Suppressor macrophage (primary cell): ENCODE results near the gene GRIA4.

Experiments used
- DNase-seq, 4 experiments: peaks; one replicate each; pipeline ENCODE4 v3.0.0-alpha.2; 2020 to 2022

GRIA4 gene

DNA sequence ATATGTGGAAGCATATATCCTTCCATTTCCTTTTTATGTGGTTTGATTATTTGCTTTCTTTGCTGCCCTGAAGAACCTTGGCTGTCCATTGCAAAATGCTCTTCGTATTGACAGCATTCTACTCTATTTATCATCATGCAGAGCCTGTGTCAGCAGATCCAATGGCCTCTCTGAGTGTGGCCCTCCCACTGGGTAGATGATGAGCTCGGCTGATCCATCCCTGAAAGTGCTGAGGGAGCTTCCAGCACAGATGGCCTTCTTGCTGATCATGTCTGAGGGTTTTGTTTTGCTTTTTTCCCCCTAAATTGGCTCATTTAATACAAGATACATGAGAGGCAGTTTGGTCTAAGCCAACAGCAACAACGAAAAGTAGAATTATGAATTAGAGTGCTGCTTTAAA, 181.0 kb downstream of the GRIA4 start:
- no peak for DNase-seq

DNA sequence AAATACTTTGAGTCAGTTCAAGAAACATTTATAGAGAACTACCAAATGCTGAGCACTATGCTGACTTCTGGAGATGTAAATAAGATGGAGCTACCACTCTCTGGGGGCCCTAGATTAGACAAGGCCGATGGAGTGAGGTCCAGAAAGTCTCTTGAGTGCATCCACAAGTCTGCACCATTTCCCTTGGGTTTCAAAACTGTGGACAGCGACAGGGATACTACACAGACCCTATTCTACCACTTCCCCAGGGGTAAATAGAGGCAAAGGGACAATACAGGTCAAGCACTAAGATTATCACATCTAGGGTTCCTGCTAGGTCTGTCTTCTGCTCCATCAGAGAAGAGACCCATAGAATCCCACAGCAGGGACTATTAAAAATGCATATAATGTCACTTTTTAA, 183.2 kb downstream of the GRIA4 start:
- no peak for DNase-seq

DNA sequence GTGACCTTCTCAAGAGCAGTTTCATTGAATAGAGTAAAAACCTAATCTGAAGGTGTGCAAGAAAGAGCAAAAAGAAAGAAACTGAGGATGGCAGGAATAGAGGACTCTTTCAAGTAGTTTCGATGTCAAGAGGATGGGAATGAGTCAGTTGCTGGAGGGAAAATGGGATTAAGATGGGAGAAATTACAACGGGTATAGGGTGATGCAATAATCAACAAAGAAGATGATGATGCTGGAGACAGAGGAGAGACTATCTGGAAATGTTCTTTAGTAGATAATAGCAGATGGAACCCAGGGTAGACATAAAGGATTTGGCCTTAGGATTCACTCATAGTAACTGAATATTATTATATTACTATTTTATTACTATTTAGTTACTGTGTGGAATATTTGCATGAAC, 189.4 kb downstream of the GRIA4 start:
- no peak for DNase-seq

DNA sequence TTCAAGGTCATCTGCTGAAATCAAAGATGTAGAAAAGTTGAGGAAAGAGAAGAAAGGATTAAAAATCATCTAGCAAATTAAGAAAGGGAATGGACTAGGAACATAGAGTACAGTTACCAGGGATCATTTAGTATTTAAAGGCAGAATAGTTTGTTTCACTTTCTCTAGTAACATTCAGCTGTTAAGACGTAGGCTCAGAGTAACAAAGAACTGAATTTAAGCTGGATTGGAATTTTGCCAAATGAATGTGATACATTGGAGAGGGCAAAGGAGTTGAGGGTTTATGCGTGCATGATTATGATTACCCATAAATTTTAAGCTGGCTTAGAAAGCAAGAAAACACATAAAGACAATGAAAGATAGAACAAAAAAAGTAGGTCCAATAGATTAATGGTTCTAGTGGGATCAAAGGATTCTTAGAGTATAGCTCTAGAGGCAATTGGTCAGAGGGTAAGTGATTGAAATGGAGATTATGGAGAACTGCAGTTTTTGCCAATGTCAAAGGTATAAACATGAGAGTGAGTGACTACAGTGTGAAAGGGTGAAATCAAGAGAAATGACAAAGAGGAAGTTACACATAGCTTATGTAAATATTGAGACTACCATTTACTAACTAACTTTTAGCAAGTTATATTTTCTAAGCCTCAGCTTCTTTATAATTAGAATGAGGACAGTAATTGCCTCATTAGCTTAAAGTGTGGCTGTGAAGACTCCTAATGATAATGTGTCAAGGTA, 190.0 kb downstream of the GRIA4 start:
- DNase-seq: no peak

DNA sequence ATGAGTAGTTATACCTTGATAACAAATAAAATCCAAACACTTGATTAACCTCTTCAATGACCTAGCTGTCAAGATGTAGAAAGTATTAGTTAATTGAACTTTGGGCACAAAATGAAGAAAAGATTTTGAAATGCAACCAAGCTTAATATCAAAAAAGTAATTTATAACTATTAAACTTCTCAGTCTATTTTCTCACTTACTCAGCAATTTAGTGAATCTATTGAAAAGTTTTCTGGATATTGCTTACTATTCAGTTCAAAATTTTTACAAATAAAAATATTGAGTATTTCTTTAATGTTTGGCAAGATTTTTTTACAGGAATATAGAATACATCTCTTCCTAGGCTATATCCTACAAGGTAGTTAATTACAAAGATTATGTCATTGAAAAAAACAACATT, 192.5 kb downstream of the GRIA4 start:
- no peak for DNase-seq

DNA sequence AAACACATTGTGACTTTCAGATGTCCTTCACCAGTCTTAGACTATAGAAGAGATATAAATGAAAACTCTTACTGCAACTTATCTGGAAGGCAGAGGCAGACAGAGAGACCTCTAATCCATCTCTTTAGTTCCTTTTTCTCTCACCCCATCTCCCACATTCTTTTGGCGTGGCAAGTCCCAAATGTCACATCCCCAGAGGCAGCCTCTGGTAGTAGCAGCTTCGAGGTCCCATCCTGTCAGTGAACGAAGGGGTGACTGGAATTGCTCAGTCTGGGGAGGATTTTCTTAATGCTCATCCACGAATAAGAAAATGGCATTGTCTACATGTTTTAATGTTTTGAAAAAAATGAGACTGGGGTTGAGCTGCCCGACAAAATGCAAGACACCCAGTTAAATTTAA, 201.4 kb downstream of the GRIA4 start:
- no peak for DNase-seq

DNA sequence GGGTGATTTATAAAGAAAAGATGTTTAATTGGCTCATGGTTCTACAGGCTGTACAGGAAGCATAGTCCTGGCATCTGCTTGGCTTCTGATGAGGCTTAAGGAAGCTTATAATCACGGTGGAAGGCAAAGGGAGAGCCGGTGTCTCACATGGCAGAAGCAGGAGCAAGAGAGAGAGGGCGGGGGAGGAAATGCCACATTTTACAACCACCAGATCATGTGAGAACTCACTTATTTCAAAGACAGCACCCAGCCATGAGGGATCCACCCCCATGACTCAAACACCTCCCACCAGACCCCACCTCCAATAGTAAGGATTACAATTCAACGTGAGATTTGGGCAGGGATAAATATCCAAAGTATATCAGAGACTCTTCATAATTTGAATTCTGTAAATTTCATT, 211.5 kb downstream of the GRIA4 start:
- DNase-seq: no peak

DNA sequence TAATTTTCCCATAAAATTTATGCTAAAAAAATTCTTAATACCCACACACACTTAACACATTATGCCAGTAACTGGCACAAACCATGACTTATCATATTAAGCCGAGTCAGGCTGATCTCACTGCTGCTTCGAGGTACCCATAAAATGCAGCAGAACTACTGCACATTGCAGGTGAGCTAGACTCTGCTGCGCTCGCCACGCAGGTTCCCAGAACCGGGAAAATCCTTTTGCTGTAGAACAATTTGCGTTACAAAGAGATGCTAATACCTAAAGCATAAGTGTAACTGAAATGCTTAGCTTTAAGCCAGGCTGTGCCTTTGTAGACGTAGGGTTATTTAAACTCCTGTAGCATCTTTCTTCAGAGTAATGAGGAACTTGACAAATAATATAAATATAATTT, 211.9 kb downstream of the GRIA4 start:
- DNase-seq: no peak

DNA sequence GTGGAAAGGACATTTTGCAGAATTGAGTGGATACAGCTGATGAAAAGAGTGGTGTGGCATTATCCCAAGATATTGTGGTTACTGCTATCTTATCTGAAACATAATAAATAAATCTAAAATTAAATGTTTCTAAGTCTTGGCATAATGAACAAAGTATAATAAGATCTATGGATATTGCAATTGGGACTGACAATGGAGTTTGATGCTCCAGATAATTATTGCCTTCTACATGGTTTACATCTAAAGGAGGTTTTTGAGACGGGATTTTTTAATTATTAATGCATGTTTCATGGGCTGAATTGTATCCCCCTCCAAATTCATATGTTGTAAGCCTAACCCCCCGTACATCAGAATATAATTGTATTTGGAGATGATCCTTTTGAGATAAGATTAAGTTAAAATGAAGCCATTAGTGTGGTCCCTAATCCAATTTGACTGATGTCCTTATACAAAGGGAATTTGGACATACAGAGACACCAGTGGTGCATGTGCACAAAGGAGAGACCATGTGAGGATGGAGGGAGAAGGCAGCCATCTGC, 213.7 kb downstream of the GRIA4 start:
- no peak for DNase-seq

DNA sequence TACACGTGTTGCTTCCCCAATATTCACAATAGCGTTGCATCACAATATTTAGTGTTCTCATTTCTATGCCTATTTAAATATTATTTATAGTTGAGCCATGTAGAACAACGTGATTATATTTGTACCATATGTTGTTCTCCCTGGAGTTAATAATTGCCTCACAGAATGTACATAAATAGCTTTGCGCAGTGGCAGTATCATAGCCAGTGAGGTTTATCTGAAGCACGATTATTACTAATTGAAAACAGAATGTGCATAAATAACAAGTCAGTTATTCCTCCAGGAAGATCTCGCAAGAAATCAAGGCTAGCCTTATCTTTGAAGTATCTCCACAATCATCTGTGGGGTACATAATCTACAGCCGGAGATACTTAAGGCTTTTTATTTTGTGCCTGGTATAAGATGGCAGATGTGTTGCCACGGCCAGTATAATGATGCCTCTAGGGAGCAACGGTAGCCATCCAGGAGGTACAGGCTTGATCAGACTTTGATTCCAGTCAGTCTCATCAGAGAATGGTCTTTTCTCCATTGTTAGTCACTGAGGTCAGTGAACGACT, 214.7 kb downstream of the GRIA4 start:
- no peak for DNase-seq

DNA sequence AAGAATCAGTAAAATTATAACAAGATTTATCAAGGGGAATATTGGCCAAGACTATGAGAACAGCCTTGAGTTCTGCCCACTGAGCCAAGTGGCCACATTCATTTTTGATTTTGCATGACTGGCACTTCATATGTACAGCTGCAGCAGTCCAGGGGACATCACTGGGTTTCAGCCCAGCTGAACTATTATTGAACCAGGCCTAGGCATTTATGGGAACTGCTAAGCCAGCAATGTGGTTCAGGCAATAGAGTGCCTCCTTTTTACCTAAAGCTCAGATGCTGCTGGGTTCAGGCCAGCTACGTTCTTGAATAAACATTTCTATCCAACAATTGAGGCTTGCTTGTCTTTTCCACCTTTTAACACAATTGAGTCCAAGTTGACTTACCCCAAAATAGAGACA, 215.3 kb downstream of the GRIA4 start:
- DNase-seq: no peak

DNA sequence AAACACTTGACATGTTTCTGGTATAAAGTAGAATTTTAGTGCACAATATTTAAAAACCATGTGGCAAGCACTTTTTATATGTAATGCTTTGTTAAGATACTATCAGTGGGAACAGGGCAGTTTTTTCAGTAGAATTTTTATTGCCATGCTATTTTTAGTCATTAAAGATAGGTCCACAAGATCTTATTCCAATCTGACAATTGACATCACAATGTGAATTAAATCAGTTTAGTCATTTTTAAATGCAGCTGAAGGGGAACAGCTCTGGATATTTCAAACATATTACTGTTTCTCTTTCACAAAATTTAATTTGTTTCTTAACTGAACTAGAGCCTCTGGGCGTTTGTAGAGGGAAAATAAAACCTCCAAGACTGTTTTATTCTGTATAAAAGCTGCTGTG, 218.0 kb downstream of the GRIA4 start:
- DNase-seq: no peak

DNA sequence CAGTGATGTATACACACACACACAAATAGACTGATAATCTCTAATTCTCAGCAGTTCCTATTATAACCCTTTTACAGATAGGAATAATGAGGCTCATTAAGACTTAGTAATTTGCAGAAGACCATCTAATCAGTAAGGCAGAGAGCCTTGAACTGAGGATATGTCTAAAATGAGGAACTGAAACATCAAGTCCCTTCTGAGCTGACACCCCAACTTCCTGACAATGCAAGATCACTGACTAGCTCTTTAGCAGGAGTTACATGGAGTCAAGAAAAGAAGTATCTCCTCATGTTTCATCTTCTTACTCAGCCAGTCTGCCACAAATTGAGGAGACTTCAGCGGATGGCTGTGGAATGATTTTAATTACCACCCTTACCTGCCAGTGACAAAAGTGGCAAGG, 219.2 kb downstream of the GRIA4 start:
- DNase-seq: peak; percentile 28 to 68 (median 50)

DNA sequence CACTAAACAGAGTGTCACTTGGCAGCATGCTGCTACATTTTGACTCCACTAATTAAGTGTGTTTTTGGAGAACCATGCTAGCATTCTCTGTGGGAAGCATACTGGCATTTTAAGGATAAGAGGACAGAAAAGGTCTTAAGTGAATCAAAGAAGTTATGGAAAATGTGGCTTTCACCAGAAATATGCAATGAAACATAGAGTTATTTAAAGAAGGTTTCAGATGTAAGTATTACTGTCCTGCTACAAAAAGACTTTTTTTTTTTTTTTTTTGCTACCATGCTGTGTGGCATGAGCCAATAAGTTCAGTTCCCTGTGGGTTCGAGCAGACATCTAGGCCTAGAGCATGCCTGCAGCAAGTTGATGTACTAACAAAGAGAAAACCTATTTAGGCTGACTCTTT, 224.6 kb downstream of the GRIA4 start:
- no peak for DNase-seq

DNA sequence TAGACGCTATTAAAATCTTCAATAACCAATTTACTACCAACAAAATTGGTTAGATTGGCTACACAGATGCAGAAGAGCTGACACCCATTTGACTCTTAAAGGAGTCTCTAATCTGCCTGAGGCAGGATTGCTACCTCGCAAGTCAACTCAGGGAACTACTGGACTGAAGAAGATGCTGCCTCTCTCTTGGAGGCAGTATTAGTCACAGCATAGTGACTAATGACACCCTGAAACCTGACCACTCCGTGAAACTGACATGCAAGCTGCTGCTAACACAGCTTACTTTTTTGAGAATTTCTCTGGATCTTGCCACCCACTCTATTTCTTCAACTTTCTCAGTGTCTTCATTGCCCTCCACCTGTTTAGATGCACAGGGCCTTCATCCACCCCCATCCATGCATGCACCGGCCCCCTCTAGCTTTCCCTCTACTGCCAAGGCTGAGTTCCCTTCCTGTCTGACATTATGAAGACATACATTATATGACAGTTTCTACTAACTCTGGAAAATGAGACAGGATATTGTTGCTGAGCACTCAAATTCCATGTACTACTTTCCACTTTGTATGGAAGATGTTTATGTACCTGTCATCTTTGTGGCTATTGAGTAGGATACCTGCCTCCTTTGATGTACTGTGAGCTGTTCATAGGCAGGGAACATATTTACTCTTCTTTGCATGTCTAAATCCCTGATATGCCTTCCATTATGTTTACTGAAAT, 229.0 kb downstream of the GRIA4 start:
- DNase-seq: no peak

DNA sequence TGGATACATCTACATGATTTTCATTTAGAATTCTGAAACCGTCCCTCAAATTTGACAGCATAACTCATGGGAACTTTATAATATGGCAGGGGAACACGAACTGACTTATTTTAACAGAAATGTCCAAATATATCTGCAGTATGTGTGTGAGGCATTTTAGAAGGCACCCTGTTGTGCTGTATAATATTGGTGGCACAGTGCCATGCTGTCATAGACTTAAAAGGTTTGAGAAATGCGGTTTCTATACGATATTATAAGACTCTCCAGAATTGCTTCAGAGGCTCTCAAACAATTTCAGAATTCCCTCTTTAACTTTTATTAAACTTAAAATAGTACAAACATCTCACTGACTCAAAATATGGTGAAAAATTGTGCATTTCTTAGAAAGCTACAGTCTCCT, 230.5 kb downstream of the GRIA4 start:
- DNase-seq: no peak

DNA sequence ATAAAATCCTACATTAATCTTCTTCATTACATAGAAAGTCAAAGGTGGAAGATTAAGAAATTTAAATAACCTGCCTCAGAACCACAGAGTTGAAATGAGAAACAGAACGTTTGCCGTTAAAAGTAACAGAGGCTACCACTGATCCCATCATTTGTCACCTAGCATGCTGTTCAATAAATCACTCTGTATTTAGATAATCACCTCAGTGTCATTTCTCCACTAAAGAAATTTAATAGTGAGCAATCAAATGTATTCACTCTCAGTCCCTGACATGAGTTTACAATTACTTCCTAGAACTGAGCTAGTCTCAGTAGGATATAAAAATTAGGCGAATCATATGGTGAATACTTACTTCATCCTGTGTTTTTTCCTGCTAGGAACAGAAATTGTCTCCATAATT, 242.5 kb downstream of the GRIA4 start:
- DNase-seq: no peak

DNA sequence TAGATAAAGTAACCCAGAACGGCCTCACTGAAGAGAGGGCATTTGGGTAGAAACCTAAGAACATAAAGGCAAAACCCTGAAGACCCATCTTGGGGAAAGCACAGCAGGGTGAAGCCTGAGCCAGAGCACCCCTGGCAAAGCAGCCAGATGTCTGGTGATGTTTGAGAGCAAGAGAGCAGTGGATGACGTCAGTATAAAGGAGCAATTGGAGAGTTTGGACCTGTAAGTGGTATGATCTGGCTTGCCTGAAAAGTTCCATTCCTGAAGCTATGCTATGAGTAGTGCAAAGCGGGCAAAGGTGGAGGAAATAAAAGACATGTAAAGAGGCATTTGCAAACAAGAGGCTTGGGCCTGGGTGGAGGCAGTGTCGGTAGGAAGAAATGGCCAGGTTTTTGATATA, 244.4 kb downstream of the GRIA4 start:
- DNase-seq: no peak

DNA sequence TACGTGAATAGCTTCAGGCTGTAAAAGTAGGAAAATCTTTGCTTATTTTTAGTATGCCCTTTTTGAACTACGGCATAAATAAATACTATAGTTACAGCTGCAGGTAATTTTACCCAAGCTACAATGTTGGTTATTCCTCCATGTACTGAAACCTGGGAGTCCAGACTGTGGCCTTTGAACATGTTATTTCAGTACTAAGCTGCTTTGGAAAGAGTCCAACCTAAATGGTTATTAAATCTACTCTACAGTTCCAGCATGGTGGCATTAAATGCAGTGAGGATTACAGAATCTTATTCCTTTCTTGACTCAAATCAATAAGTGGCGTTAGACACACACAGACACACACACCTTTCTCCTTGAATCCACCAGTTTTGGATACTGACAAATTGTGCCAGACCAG, 247.1 kb downstream of the GRIA4 start:
- no peak for DNase-seq

DNA sequence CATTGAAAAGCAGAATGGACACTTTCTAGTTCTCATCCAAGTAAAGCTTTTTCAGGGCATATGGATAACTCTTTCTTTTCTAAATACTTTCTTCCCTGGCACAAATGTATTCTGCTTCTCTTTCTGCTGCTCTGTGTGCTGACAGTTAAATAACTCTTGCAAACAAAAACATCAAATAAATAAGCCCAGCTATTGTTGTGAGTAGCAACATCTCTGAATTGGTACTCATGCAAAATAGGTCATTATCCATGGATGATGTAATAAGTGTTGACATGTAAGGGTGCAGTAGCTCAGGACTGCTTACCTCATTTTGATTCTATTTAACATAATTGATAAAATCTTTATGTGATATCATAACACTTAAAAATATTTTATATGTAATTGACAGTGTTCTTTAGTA, 247.9 kb downstream of the GRIA4 start:
- DNase-seq: no peak

DNA sequence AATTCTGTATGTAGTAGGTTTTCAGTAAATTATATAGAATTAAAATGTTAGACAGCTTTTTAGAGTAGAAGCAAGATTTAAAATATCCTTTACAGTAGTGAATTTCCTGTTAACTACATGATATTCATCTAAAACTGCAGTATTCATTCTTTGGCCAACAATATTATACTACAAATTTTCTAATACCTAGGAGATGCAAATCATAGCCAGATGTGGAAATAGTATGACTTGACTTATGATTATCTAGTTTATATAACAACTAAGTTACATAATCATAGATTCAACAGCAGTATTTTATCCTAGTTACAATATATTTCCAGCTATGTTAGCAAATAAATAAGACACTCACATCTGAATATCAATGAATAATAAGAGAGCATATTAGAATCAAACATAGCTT, 249.0 kb downstream of the GRIA4 start:
- no peak for DNase-seq

DNA sequence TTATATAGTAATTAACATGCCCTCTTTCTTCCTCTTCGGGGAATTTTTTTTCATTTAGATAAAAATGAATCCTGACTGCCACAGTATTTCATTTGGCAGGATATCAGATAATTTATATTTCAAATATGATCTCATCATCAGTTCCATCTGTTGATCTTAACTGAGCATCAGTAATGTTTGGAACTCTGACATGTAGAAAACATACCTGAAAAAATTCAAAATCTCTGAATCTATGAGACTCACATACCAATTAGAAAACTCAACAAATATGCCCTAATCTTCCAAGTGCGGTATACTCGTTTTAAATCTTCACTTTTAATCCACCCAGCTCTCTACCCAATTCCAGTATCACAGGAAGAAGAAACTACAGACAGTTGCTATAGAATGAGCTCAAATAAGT, 250.2 kb downstream of the GRIA4 start:
- DNase-seq: no peak

DNA sequence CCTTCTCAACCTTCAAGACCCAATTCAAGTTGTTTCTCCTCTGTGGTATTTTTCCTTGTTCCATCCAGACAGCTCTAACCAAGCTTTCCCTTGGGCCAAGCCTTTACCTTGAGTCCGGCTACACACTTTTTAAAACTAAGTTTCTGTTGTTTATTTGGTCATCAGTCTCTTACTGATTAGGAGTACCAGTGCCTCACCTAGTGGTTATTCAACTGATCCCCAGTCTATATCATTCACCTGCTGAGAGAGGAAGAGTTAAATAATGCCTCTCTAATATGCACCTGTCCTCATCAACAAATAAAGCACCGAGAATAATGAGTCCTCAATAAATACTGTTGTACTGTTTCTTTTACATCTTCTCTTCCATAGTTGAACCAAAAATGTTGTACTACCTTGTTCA, 251.4 kb downstream of the GRIA4 start:
- no peak for DNase-seq

DNA sequence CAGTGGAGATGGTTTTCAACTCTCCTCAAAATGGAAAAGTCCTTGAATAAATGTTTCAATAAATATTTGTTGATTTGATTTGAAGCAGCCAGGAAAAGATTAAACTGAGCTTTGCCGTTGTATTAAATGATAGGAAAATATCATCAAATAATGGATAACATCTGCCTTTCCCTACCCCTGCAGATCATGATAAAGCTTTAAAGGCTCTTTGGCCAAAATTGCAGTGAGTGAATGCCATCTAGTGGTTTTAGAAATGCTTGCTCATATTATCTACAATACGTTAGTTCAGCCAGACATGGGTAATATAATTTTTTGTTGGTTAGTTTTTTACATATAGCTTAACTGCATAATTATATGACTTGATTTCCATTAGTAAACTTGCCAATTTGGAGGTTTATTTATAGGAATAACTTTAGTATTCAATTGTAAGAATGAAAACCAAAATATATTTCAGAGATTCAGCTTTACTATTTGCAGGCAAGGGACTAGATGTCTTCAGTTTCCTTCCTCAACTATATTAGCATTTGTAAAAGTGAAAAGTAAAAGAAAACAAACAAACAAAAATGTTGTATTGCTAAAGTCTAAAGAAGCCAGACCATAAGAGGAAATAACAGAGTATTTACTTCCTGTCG, 253.0 kb downstream of the GRIA4 start:
- peak; percentile 54 to 78 (median 64) for DNase-seq
